Lower lobe of right lung (tissue), 2 donors: Measurements from ENCODE around the gene CFB. TPM values are rescaled to one million over a fixed set of nuclear protein-coding genes. Genes with fewer than 3 reads are reported as not detected.

Experiments
- ATAC-seq, 2 donors: fragments of 200-7000 bp; cut with Tn5 transposase; one replicate each; pipeline ENCODE4 v1.9.1; 2020 to 2022; ENCODE audit warnings: mild to moderate bottlenecking in 2 of 2, moderate library complexity in 2 of 2
- DNase-seq: peaks from one replicate; pipeline ENCODE4 v3.0.0-alpha.2; 2020
- H3K27ac ChIP-seq: fragments of 200-600 bp; one replicate; pipeline ENCODE4 v1.8.0; 2022
- H3K27me3 ChIP-seq: fragments of 200-600 bp; one replicate; pipeline ENCODE4 v1.8.0; 2022; ENCODE audit warnings: low read depth
- H3K36me3 ChIP-seq: fragments of 200-600 bp; one replicate; pipeline ENCODE4 v1.8.0; 2022; ENCODE audit warnings: mild to moderate bottlenecking
- H3K4me1 ChIP-seq: fragments of 200-600 bp; one replicate; pipeline ENCODE4 v1.8.0; 2022
- H3K4me3 ChIP-seq: fragments of 200-600 bp; one replicate; pipeline ENCODE4 v1.8.0; 2022; ENCODE audit warnings: mild to moderate bottlenecking
- H3K9me3 ChIP-seq: fragments of 200-600 bp; one replicate; pipeline ENCODE4 v1.8.0; 2022
- CTCF ChIP-seq: fragments of 200-600 bp; IDR thresholded peaks from one replicate; pipeline ENCODE4 v1.8.0; 2022; ENCODE audit warnings: antibody characterized with exemption, mild to moderate bottlenecking
- intact Hi-C: fragments of 100-400 bp; cut with DNase I; formaldehyde crosslinking; loops from one replicate; pipeline ENCODE4 v1.11.0; 2022
- long read RNA-seq: library from polyadenylated mRNA; unstranded; transcript quantifications from one replicate; pipeline ENCODE4 v2.0.0, GENCODE V29; 2021
- total RNA-seq: library from RNA; stranded (reverse); fragmentation: NEBNext Ultra II Directional; extraction: Animal tissue kit (Norgen Biotek cat#: 25700); gene quantifications from one replicate; pipeline ENCODE4 v1.2.1, GENCODE V29; 2021
- donor health status: DM: no; HTN: yes; CAD: no; lungs with severe emphysema.

The CFB gene
- 85.6 TPM for total RNA-seq
- long read RNA-seq, transcript CFB-271 (18 exons, 2,862 nt), result major isoform, 134 of 143 reads
- long read RNA-seq, partial matches to known transcripts, result 3 of 143 reads
- long read RNA-seq, other reads (novel, unspliced or antisense), result 6 of 143 reads

GRCh38 chr6:31945507-31946369 lies at the start of gene CFB:
Gene CFB, plus strand, starts transcription at chr6:31946095. Its CDS starts 127 bp downstream, at chr6:31946222.
- intact Hi-C loops, result no loop called here
- DNase-seq, result peak; percentile 80
- no peak for TF ChIP-seq CTCF
- H3K27ac ChIP-seq, result peak within 1 kb of the TSS; percentile 87
- H3K9me3 ChIP-seq, result no peaks in the 10 kb centered on the region
- ATAC-seq, result peak; percentile 87 to 89
- H3K4me3 ChIP-seq, result peak within 1 kb of the TSS; percentile 39
- H3K36me3 ChIP-seq, result peaks cover 42% of the 10 kb centered on the region
- no peaks in the 10 kb centered on the region for H3K27me3 ChIP-seq
- peaks cover 20% of the 10 kb centered on the region for H3K4me1 ChIP-seq

GRCh38 chr6:31896493-31896855 lies 49.4 kb upstream of the CFB start:
- Histone ChIP-seq H3K9me3 (no peaks in the 10 kb centered on the region), H3K27ac (peak overlapping the region; percentile 84), H3K27me3 (no peaks in the 10 kb centered on the region), H3K4me1 (peaks cover 31% of the 10 kb centered on the region), H3K36me3 (peaks cover 46% of the 10 kb centered on the region), H3K4me3 (peak overlapping the region; percentile 97)
- TF ChIP-seq CTCF, result no peak
- DNase-seq (no peak), ATAC-seq (no peak)
- intact Hi-C loops, result no loop called here

GRCh38 chr6:31896856-31897611 lies 48.9 kb upstream of the CFB start:
- DNase-seq (no peak), ATAC-seq (no peak)
- peak overlapping the region; percentile 84 for H3K27ac ChIP-seq
- intact Hi-C loops, result no loop called here
- H3K4me1 ChIP-seq, result peaks cover 31% of the 10 kb centered on the region
- peak overlapping the region; percentile 97 for H3K4me3 ChIP-seq
- no peaks in the 10 kb centered on the region for H3K9me3 ChIP-seq
- peaks cover 41% of the 10 kb centered on the region for H3K36me3 ChIP-seq
- H3K27me3 ChIP-seq, result no peaks in the 10 kb centered on the region
- TF ChIP-seq CTCF, result no peak

- no peak for TF ChIP-seq CTCF
- Histone ChIP-seq H3K27ac (peak within 1 kb of the TSS; percentile 84), H3K27me3 (no peaks in the 10 kb centered on the region), H3K36me3 (peaks cover 33% of the 10 kb centered on the region), H3K9me3 (no peaks in the 10 kb centered on the region), H3K4me1 (peaks cover 36% of the 10 kb centered on the region), H3K4me3 (peak within 1 kb of the TSS; percentile 97)
- ATAC-seq (peak; percentile 76 to 83), DNase-seq (peak; percentile 89)
- intact Hi-C loops, result no loop called here
Observed at GRCh38 chr6:31897612-31898382, 48.1 kb upstream of the CFB start, which contains the start of gene EHMT2. Gene EHMT2, minus strand, starts transcription at chr6:31897698. Its CDS starts 21 bp downstream, at chr6:31897677.
